Fibroblast of pulmonary artery (primary cell): ENCODE measurements around the gene FOXI2.

Experiments used
- DNase-seq: peaks from one replicate; pipeline ENCODE4 v3.0.0-alpha.2; 2010; ENCODE audit warnings: low read depth
- H3K4me3 ChIP-seq: replicated peaks from 2 replicates; pipeline ENCODE4 v1.5.1; 2011; ENCODE audit warnings: low read depth, mild to moderate bottlenecking, control low read depth, low read length, moderate library complexity
- CTCF ChIP-seq: IDR thresholded peaks from 2 replicates; pipeline ENCODE4 v1.5.1; 2011; ENCODE audit warnings: mild to moderate bottlenecking, control low read depth, low read length, inconsistent platforms; ENCODE audit errors: missing control alignments

The FOXI2 gene

GRCh38 chr10:127740596-127740995 lies 3.6 kb downstream of the FOXI2 start:
- H3K4me3 ChIP-seq = no peak overlapping the region
- no peak for TF ChIP-seq CTCF
- DNase-seq = no peak

GRCh38 chr10:127743205-127743604 lies 6.2 kb downstream of the FOXI2 start:
- DNase-seq = no peak
- TF ChIP-seq CTCF = no peak
- no peak overlapping the region for H3K4me3 ChIP-seq

GRCh38 chr10:127744956-127745355 lies 8.0 kb downstream of the FOXI2 start:
- no peak for TF ChIP-seq CTCF
- DNase-seq = no peak
- no peak overlapping the region for H3K4me3 ChIP-seq

- DNase-seq = no peak
- TF ChIP-seq CTCF = no peak
- no peak overlapping the region for H3K4me3 ChIP-seq
Observed at GRCh38 chr10:127745861-127746260, 8.9 kb downstream of the FOXI2 start.

- no peak overlapping the region for H3K4me3 ChIP-seq
- no peak for TF ChIP-seq CTCF
- no peak for DNase-seq
Observed at GRCh38 chr10:127755753-127756152, 18.8 kb downstream of the FOXI2 start.

- DNase-seq = no peak
- no peak overlapping the region for H3K4me3 ChIP-seq
- TF ChIP-seq CTCF = no peak
Observed at GRCh38 chr10:127756264-127756663, 19.3 kb downstream of the FOXI2 start.

- no peak overlapping the region for H3K4me3 ChIP-seq
- TF ChIP-seq CTCF = no peak
- no peak for DNase-seq
Observed at GRCh38 chr10:127757033-127757432, 20.0 kb downstream of the FOXI2 start.
